Neural cell (in vitro differentiated cells): ENCODE results near the gene TMIGD1. TPM values are rescaled to one million over a fixed set of nuclear protein-coding genes. Genes with fewer than 3 reads are reported as not detected.
A peak's percentile ranks its signal among the peaks of the same experiment; 100 is the strongest.

Experiments
- H2AFZ ChIP-seq: fragments of 200-600, 300-800 bp; sonication (generic), shearing (Covaris generic); 2 replicates; pipeline ENCODE4 v1.6.0; 2014; ENCODE audit warnings: low read depth, mild to moderate bottlenecking, antibody characterized with exemption, low read length, moderate library complexity
- H3F3A ChIP-seq: fragments of 200-600 bp; shearing (Covaris generic); 2 replicates; pipeline ENCODE4 v1.6.1; 2016; ENCODE audit warnings: mild to moderate bottlenecking, moderate library complexity, mixed read lengths, antibody characterized with exemption, low read length; ENCODE audit not compliant: insufficient read depth, poor library complexity, severe bottlenecking
- H3K27ac ChIP-seq: fragments of 200-600, 300-800 bp; sonication (generic), shearing (Covaris generic); 2 replicates; pipeline ENCODE4 v1.5.1; 2014; ENCODE audit warnings: mild to moderate bottlenecking, low read length, moderate library complexity
- H3K27me3 ChIP-seq: fragments of 300-800, 200-600 bp; sonication (generic), shearing (Covaris generic); 2 replicates; pipeline ENCODE4 v1.6.0; 2014; ENCODE audit warnings: mild to moderate bottlenecking, low read depth, low read length, moderate library complexity; ENCODE audit not compliant: insufficient read depth
- H3K36me3 ChIP-seq: fragments of 300-800, 200-600 bp; sonication (generic), shearing (Covaris generic); 2 replicates; pipeline ENCODE4 v1.5.1; 2014; ENCODE audit warnings: mild to moderate bottlenecking, antibody characterized with exemption, low read length, moderate library complexity; ENCODE audit not compliant: insufficient read depth
- H3K4me2 ChIP-seq: fragments of 300-800, 200-600 bp; sonication (generic), shearing (Covaris generic); 2 replicates; pipeline ENCODE4 v1.6.0; 2014; ENCODE audit warnings: mild to moderate bottlenecking, low read length
- H3K4me3 ChIP-seq: fragments of 300-800, 200-600 bp; sonication (generic), shearing (Covaris generic); 2 replicates; pipeline ENCODE4 v1.5.1; 2014; ENCODE audit warnings: mild to moderate bottlenecking, low read length, moderate library complexity
- H3K79me2 ChIP-seq: fragments of 200-600 bp; shearing (Covaris generic); replicated peaks from 2 replicates; pipeline ENCODE4 v1.6.0; 2014; ENCODE audit warnings: mild to moderate bottlenecking, low read length, moderate library complexity; ENCODE audit not compliant: insufficient read depth
- H3K9ac ChIP-seq: fragments of 300-800, 200-600 bp; sonication (generic), shearing (Covaris generic); 2 replicates; pipeline ENCODE4 v1.6.1; 2016; ENCODE audit warnings: mild to moderate bottlenecking, low read length, mixed read lengths
- H3K9me2 ChIP-seq: fragments of 200-600 bp; shearing (Covaris generic); 2 replicates; pipeline ENCODE4 v1.6.1; 2016; ENCODE audit warnings: mild to moderate bottlenecking, low read length, mixed read lengths; ENCODE audit not compliant: insufficient read depth
- H3K9me3 ChIP-seq: fragments of 200-600, 300-800 bp; sonication (generic), shearing (Covaris generic); 2 replicates; pipeline ENCODE4 v1.6.1; 2016; ENCODE audit warnings: mild to moderate bottlenecking, mixed run types, low read length, moderate library complexity, mixed read lengths
- H4K20me1 ChIP-seq: fragments of 200-600 bp; shearing (Covaris generic); 2 replicates; pipeline ENCODE4 v1.6.1; 2016; ENCODE audit warnings: mild to moderate bottlenecking, mixed run types; ENCODE audit not compliant: insufficient read depth
- EP300 ChIP-seq: fragments of 450-650 bp; conservative IDR thresholded peaks from 2 replicates; pipeline ENCODE4 v1.6.1; 2014; ENCODE audit warnings: antibody characterized with exemption, mild to moderate bottlenecking, moderate library complexity; ENCODE audit not compliant: poor library complexity, severe bottlenecking
- EZH2 ChIP-seq: fragments of 200-600, 300-800 bp; shearing (Covaris generic), sonication (generic); IDR thresholded peaks from 2 replicates; pipeline ENCODE4 v1.6.1; 2014; ENCODE audit warnings: antibody characterized with exemption, low read length, borderline replicate concordance, mild to moderate bottlenecking; ENCODE audit not compliant: insufficient read depth, poor library complexity, severe bottlenecking
- MXI1 ChIP-seq: fragments of 450-650 bp; conservative IDR thresholded peaks from 2 replicates; pipeline ENCODE4 v1.6.1; 2014; ENCODE audit warnings: antibody characterized with exemption, mild to moderate bottlenecking; ENCODE audit not compliant: poor library complexity, severe bottlenecking
- POLR2AphosphoS5 ChIP-seq: IDR thresholded peaks from 2 replicates; pipeline ENCODE4 v1.6.1; 2012
- RAD21 ChIP-seq: fragments of 450-650 bp; conservative IDR thresholded peaks from 2 replicates; pipeline ENCODE4 v1.6.1; 2014; ENCODE audit warnings: antibody characterized with exemption, mild to moderate bottlenecking, moderate library complexity
- REST ChIP-seq: IDR thresholded peaks from 2 replicates; pipeline ENCODE4 v1.6.1; 2012; ENCODE audit warnings: borderline replicate concordance
- SMC3 ChIP-seq: fragments of 450-650 bp; conservative IDR thresholded peaks from 2 replicates; pipeline ENCODE4 v1.6.1; 2014; ENCODE audit warnings: antibody characterized with exemption, mild to moderate bottlenecking, moderate library complexity; ENCODE audit not compliant: poor library complexity
- TAF1 ChIP-seq: IDR thresholded peaks from 2 replicates; pipeline ENCODE4 v1.6.1; 2012; ENCODE audit warnings: low read depth
- polyA plus RNA-seq: library from polyadenylated mRNA; depleted of rRNA; stranded (reverse); fragments of >200 nt; gene quantifications from 2 replicates; pipeline ENCODE4 v1.2.3, GENCODE V29; 2014
- TF ChIP-seq, protein P1 (sequence below): fragments of 450-650 bp; IDR thresholded peaks from 2 replicates; pipeline ENCODE4 v1.5.1; 2014; ENCODE audit warnings: antibody characterized with exemption, mild to moderate bottlenecking, moderate library complexity; ENCODE audit not compliant: poor library complexity, severe bottlenecking

Gene TMIGD1
- polyA plus RNA-seq, 1 donor from 2014 or later = not detected

- Histone ChIP-seq H4K20me1 (no peaks in the 10 kb centered on the region), H3K9me2 (no peaks in the 10 kb centered on the region), H3K4me2 (peak within 1 kb of the TSS; percentile 96), H3K27me3 (no peaks in the 10 kb centered on the region), H3K27ac (peak within 1 kb of the TSS; percentile 70), H3K9ac (peak within 1 kb of the TSS; percentile 82), H3K79me2 (peaks cover 44% of the 10 kb centered on the region), H3K9me3 (no peaks in the 10 kb centered on the region), H3K4me3 (peak within 1 kb of the TSS; percentile 83), H2AFZ (peak within 1 kb of the TSS; percentile 78), H3K36me3 (no peaks in the 10 kb centered on the region), H3F3A (no peaks in the 10 kb centered on the region)
- TF ChIP-seq MXI1 = peak; percentile 63
- TF ChIP-seq SMC3 = no peak
- TF ChIP-seq TAF1 = peak; percentile 69
- TF ChIP-seq EZH2 = no peak
- TF ChIP-seq POLR2AphosphoS5 = peak; percentile 91
- TF ChIP-seq, protein P1, sequence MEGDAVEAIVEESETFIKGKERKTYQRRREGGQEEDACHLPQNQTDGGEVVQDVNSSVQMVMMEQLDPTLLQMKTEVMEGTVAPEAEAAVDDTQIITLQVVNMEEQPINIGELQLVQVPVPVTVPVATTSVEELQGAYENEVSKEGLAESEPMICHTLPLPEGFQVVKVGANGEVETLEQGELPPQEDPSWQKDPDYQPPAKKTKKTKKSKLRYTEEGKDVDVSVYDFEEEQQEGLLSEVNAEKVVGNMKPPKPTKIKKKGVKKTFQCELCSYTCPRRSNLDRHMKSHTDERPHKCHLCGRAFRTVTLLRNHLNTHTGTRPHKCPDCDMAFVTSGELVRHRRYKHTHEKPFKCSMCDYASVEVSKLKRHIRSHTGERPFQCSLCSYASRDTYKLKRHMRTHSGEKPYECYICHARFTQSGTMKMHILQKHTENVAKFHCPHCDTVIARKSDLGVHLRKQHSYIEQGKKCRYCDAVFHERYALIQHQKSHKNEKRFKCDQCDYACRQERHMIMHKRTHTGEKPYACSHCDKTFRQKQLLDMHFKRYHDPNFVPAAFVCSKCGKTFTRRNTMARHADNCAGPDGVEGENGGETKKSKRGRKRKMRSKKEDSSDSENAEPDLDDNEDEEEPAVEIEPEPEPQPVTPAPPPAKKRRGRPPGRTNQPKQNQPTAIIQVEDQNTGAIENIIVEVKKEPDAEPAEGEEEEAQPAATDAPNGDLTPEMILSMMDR = peak; percentile 9
Observed at GRCh38 chr17:30378825-30379302, 45.0 kb upstream of the TMIGD1 start, which contains the start of gene CPD. TSS of gene CPD (plus strand) at chr17:30378927. CDS start at chr17:30378981, 54 bp downstream.

DNA sequence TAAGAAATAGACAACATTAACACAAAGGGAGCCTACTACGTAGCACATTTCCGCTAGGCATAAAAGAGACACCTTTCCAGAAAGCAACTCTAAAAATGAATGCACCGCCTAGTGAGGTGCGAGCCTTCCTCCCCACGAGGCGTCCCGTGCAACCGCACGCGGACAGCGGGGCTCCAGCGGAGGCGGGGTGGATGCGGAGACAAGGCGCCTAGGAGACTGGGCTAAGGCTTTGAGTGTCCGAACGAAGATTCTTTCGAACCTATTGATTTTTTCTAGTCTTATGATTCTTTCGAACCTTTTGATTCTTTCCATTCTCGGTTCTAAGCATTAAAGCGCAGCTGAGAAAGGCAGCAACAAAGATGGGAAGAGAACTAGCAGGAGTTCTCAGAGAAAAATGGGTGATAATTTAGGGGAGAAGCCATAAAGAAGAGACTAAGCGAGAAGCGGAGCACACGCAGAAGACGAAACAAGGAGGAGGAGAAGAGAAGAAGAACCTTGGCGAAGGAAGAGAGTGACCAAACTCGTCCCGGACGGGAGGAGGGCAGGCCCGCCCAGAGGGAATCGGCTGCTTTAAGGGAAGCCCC lies 44.5 kb upstream of the TMIGD1 start:
- H3F3A ChIP-seq = no peaks in the 10 kb centered on the region
- H3K4me2 ChIP-seq = peak overlapping the region; percentile 56
- peaks cover 39% of the 10 kb centered on the region for H3K79me2 ChIP-seq
- no peak for TF ChIP-seq SMC3
- no peak for TF ChIP-seq MXI1
- TF ChIP-seq, protein P1 = no peak
- no peak for TF ChIP-seq RAD21
- TF ChIP-seq EP300 = no peak
- no peak for TF ChIP-seq REST
- no peak for TF ChIP-seq POLR2AphosphoS5
- no peak for TF ChIP-seq EZH2
- H2AFZ ChIP-seq = peak overlapping the region; percentile 78
- peak overlapping the region; percentile 83 for H3K4me3 ChIP-seq
- H3K9ac ChIP-seq = peak overlapping the region; percentile 82
- no peaks in the 10 kb centered on the region for H4K20me1 ChIP-seq
- H3K27ac ChIP-seq = peak overlapping the region; percentile 67
- H3K9me2 ChIP-seq = no peaks in the 10 kb centered on the region
- no peaks in the 10 kb centered on the region for H3K27me3 ChIP-seq
- no peaks in the 10 kb centered on the region for H3K36me3 ChIP-seq
- no peaks in the 10 kb centered on the region for H3K9me3 ChIP-seq
